Activated naive CD4-positive, alpha-beta T cell treated with anti-CD3 and anti-CD28 coated beads for 36 hours (primary cell): ENCODE measurements around the gene DNAJC4. TPM values are rescaled to one million over a fixed set of nuclear protein-coding genes. Genes with fewer than 3 reads are reported as not detected.

ENCODE experiments used
- CTCF ChIA-PET: fragments of 350-600 bp; sonication (Branson Sonifier 250); formaldehyde crosslinking; loops from one replicate; lab custom pipeline; 2021; ENCODE audit warnings: antibody characterized with exemption; lab: Charles Lee
- DNase-seq: peaks from one replicate; pipeline ENCODE4 v3.0.0-alpha.2; 2020
- H3K27ac Mint-ChIP-seq: one replicate; pipeline ENCODE4 v1.8.0; 2021; ENCODE audit warnings: mild to moderate bottlenecking, mixed read lengths
- H3K27me3 Mint-ChIP-seq: one replicate; pipeline ENCODE4 v1.8.0; 2021; ENCODE audit warnings: low read depth, mixed read lengths
- H3K36me3 Mint-ChIP-seq: one replicate; pipeline ENCODE4 v1.8.0; 2021; ENCODE audit warnings: low read depth, mixed read lengths
- H3K4me1 Mint-ChIP-seq: one replicate; pipeline ENCODE4 v1.8.0; 2021; ENCODE audit warnings: low read depth, mixed read lengths
- H3K4me3 Mint-ChIP-seq: one replicate; pipeline ENCODE4 v1.8.0; 2021; ENCODE audit warnings: mild to moderate bottlenecking, moderate library complexity, mixed read lengths
- H3K9me3 Mint-ChIP-seq: one replicate; pipeline ENCODE4 v1.8.0; 2021; ENCODE audit warnings: mixed read lengths
- intact Hi-C: fragments of 100-400 bp; cut with micrococcal nuclease; formaldehyde crosslinking; loops from one replicate; pipeline ENCODE4 v1.15.1; 2023
- total RNA-seq, 2 experiments: library from RNA; stranded (reverse); gene quantifications; one replicate each; pipeline ENCODE4 v1.2.3, GENCODE V29; 2021

The DNAJC4 gene
- total RNA-seq, 2 experiments from 2014 or later = 16.9 to 19.3 TPM

DNA sequence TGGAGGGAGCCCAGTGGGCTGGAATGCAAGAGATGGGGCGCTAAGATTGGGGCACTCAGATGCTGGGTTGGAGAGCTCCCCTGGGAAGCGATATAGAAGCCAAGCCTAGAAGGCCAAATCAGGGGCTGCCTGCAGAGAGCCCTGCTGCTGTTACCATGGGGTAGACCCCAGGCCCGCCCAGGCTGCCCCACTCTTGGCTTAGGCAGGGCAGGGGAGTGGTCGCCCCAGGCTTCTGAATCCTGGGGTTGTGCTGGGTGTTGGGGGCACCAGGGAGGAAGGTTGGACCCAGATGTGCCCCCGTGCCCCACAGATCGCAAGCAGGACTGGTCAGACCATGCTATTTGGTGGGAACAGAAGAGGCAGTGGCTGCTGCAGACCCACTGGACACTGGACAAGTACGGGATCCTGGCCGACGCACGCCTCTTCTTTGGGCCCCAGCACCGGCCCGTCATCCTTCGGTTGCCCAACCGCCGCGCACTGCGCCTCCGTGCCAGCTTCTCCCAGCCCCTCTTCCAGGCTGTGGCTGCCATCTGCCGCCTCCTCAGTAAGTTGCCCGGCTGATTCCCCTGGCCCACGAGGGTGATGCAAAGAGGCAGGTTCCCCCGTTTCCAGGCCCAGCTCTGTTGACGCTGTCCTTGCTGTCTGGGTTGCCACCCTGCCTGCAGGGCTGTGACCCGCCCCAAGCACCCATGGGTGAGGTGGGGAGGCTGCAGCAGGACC lies 19.9 kb upstream of the DNAJC4 start:
- Mint-ChIP-seq H3K27me3 (no peaks in the 10 kb centered on the region), H3K36me3 (peaks cover 52% of the 10 kb centered on the region), H3K4me3 (no peak overlapping the region), H3K9me3 (no peaks in the 10 kb centered on the region), H3K27ac (peak overlapping the region; percentile 50), H3K4me1 (peaks cover 50% of the 10 kb centered on the region)
- DNase-seq = no peak
- CTCF ChIA-PET = interaction anchor here (7.4 kb wide), 1 partner anchor 92 kb away, joined by 89 read pairs; the partner anchor contains the start of gene CATSPERZ
- intact Hi-C loops = no loop called here

DNA sequence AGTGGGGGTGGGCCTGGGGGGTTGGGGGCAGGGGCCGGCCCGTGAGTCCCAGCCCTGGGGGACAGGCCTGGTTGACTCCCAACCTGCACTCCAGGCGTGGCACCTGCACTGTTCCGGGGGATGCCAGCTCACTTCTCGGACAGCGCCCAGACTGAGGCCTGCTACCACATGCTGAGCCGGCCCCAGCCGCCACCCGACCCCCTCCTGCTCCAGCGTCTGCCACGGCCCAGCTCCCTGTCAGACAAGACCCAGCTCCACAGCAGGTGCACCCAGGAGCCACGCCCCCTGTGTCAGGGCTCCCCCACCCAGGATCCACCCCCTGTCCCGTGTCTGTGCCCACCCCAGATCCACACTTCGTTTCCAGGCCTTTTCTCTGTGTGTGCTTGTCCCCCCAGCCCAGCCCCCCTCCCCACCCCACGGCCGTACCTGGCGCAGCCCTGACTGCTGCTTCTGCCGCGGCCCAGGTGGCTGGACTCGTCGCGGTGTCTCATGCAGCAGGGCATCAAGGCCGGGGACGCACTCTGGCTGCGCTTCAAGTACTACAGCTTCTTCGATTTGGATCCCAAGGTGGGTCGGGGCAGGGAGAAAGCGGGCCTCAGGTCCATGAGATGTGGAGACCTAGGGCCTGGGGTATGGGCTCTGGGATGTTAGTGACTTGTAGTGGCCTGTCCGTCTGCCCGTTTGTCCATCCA lies 19.0 kb upstream of the DNAJC4 start:
- H3K27me3 Mint-ChIP-seq = no peaks in the 10 kb centered on the region
- intact Hi-C loops = no loop called here
- H3K4me1 Mint-ChIP-seq = peaks cover 41% of the 10 kb centered on the region
- CTCF ChIA-PET = interaction anchor here (1.2 kb wide), 1 partner anchor 90 kb away, joined by 5 read pairs; the partner anchor contains the start of gene CATSPERZ
- DNase-seq = no peak
- H3K4me3 Mint-ChIP-seq = no peak overlapping the region
- H3K27ac Mint-ChIP-seq = no peak overlapping the region
- peaks cover 46% of the 10 kb centered on the region for H3K36me3 Mint-ChIP-seq
- H3K9me3 Mint-ChIP-seq = no peaks in the 10 kb centered on the region

DNA sequence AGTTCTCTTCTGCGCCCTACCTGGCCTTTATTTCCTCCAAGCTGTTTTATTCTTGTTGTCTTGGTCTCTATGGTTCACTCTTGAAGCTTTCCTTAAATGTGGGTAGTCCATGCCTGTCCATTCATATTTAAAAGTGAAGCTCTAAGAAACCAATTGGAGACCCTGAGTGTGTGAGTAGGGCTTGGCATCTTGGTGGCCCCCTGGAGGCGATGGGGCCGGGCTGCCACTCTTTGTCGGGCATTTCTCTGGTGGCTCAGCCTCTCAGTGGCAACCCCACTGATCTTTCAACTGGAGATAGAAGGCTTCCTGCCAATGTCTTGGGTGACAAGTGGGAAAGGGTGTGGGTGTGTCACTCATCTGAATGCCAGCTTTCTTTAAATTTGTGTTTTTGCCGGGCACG lies 13.5 kb upstream of the DNAJC4 start:
- Mint-ChIP-seq H3K36me3 (peaks cover 31% of the 10 kb centered on the region), H3K4me3 (no peak overlapping the region), H3K27me3 (no peaks in the 10 kb centered on the region), H3K27ac (no peak overlapping the region), H3K9me3 (no peaks in the 10 kb centered on the region), H3K4me1 (peaks cover 19% of the 10 kb centered on the region)
- CTCF ChIA-PET = interaction anchor here (3.2 kb wide), 1 partner anchor 11 kb away, joined by 20 read pairs; the partner anchor contains the start of gene FERMT3
- intact Hi-C loops = no loop called here
- DNase-seq = no peak

DNA sequence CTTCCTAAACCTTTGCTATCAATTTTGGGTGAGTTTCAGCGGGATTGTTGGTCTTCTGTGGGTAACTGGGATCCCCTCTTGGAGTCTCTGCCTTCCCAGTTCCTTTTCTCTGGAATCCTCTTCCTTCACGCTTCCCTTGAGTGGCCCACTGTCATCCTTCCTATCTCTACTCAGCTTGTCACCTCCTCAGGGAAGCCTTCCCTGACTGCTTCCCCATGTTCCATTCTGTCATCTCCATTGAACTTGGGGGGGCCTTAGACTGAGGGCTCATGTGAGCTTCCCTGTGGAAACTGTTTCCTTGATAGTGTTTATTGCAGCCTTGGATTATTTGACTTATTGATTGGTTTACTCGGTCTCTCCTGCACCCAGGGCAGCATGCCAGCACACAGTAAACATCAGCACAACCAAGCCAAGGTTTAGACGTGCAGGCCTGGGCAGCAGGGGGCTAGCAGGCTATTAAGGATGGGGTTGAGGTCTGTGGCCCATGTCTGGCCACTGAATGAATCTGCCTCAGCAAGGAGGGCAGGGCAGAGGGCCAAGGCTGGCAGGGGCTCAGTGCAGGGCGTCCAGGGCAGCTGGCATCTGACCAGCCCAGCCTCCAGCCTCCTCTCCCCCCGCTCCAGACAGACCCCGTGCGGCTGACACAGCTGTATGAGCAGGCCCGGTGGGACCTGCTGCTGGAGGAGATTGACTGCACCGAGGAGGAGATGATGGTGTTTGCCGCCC lies 11.6 kb upstream of the DNAJC4 start:
- Mint-ChIP-seq H3K36me3 (peaks cover 21% of the 10 kb centered on the region), H3K27me3 (no peaks in the 10 kb centered on the region), H3K27ac (peak overlapping the region; percentile 36), H3K9me3 (no peaks in the 10 kb centered on the region), H3K4me1 (peaks cover 11% of the 10 kb centered on the region), H3K4me3 (no peak overlapping the region)
- intact Hi-C loops = no loop called here
- no peak for DNase-seq
- CTCF ChIA-PET = interaction anchor here (1.3 kb wide), 1 partner anchor 13 kb away, joined by 3 read pairs; no protein-coding TSS in a partner anchor

DNA sequence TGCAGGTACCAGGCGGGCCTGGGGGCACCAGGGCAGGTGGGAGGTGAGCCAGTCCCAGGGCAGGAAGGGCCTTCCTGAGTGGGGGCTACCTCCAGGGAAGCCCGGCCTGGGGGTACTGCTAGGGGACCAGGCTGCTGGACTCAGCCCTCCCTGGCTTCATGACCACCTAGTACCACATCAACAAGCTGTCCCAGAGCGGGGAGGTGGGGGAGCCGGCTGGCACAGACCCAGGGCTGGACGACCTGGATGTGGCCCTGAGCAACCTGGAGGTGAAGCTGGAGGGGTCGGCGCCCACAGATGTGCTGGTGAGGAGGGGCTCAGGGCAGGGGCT lies 11.0 kb upstream of the DNAJC4 start:
- Mint-ChIP-seq H3K4me3 (no peak overlapping the region), H3K27ac (no peak overlapping the region), H3K36me3 (peaks cover 19% of the 10 kb centered on the region), H3K9me3 (no peaks in the 10 kb centered on the region), H3K4me1 (peaks cover 11% of the 10 kb centered on the region), H3K27me3 (no peaks in the 10 kb centered on the region)
- DNase-seq = no peak
- intact Hi-C loops = no loop called here
- CTCF ChIA-PET = no interaction called here

DNA sequence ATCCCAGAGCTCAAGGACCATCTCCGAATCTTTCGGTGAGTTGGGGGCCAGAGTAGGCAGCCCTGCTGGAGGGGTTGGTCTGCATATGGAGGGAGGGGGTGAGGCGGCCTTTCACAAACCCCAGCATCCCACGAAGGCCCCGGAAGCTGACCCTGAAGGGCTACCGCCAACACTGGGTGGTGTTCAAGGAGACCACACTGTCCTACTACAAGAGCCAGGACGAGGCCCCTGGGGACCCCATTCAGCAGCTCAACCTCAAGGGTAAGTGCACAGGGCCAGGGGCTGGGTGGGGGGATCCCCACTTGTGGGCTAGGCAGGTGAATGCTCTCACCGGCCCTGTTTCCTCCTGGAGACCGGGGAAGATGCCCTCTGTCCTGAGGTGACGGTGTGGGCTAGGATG lies 10.6 kb upstream of the DNAJC4 start:
- no peak overlapping the region for H3K4me3 Mint-ChIP-seq
- no peaks in the 10 kb centered on the region for H3K27me3 Mint-ChIP-seq
- H3K4me1 Mint-ChIP-seq = peaks cover 7% of the 10 kb centered on the region
- peaks cover 19% of the 10 kb centered on the region for H3K36me3 Mint-ChIP-seq
- no peak for DNase-seq
- CTCF ChIA-PET = no interaction called here
- no peak overlapping the region for H3K27ac Mint-ChIP-seq
- no peaks in the 10 kb centered on the region for H3K9me3 Mint-ChIP-seq
- intact Hi-C loops = no loop called here

DNA sequence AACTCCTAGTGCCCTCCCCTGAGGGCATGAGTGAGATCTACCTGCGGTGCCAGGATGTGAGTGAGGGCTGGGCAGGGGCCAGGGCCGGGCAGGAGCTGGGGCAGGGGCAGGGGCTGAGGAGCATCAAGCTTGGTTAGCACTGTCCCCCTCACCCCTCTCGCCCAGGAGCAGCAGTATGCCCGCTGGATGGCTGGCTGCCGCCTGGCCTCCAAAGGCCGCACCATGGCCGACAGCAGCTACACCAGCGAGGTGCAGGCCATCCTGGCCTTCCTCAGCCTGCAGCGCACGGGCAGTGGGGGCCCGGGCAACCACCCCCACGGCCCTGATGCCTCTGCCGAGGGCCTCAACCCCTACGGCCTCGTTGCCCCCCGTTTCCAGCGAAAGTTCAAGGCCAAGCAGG lies 10.1 kb upstream of the DNAJC4 start:
- DNase-seq = no peak
- Mint-ChIP-seq H3K9me3 (no peaks in the 10 kb centered on the region), H3K27ac (no peak overlapping the region), H3K36me3 (peaks cover 14% of the 10 kb centered on the region), H3K4me3 (no peak overlapping the region), H3K4me1 (peaks cover 6% of the 10 kb centered on the region), H3K27me3 (no peaks in the 10 kb centered on the region)
- CTCF ChIA-PET = interaction anchor here (1.4 kb wide), 1 partner anchor 84 kb away, joined by 3 read pairs; no protein-coding TSS in a partner anchor
- intact Hi-C loops = no loop called here

DNA sequence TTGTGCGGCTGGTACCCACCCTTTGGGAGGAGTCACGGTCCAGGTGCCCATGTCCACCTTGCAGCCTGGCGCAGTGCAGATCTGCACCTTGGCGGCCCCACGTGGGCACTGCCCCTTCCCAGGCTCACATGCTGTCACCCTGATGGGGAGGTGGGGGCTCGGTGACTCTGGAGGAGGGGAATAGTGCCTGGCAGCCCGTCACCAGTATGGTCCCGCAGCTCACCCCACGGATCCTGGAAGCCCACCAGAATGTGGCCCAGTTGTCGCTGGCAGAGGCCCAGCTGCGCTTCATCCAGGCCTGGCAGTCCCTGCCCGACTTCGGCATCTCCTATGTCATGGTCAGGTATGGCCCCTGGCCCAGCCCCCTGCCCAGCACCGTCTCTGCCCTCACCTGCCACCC lies 9.6 kb upstream of the DNAJC4 start:
- H3K27me3 Mint-ChIP-seq = no peaks in the 10 kb centered on the region
- no peak overlapping the region for H3K27ac Mint-ChIP-seq
- CTCF ChIA-PET = interaction anchor here (1.4 kb wide), 1 partner anchor 83 kb away, joined by 3 read pairs; no protein-coding TSS in a partner anchor

DNA sequence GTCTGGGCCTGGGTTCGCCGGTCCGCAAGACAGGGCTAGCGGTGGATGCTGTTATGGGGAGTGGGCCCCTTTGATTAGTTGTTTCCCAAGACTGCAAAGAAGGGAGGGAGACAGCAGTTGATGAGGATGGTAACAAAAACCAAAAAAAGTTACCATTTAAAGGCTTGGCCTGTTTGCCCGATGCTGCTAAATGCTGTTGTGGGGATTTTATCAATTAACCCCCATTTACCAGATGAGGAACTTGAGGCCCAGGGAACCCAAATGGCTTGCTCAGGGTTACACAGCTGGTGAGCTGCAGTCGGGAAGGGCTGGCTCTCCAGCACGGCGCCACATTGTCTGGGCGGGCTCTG lies 7.7 kb upstream of the DNAJC4 start:
- Mint-ChIP-seq H3K36me3 (peaks cover 12% of the 10 kb centered on the region), H3K27me3 (no peaks in the 10 kb centered on the region), H3K4me3 (no peak overlapping the region), H3K4me1 (peaks cover 16% of the 10 kb centered on the region), H3K27ac (no peak overlapping the region), H3K9me3 (no peaks in the 10 kb centered on the region)
- intact Hi-C loops = no loop called here
- CTCF ChIA-PET = no interaction called here
- DNase-seq = no peak

More for the DNA sequence above, 9.6 kb upstream of the DNAJC4 start:
- intact Hi-C loops = no loop called here
- H3K36me3 Mint-ChIP-seq = peaks cover 14% of the 10 kb centered on the region
- no peak overlapping the region for H3K4me3 Mint-ChIP-seq
- DNase-seq = no peak
- peaks cover 7% of the 10 kb centered on the region for H3K4me1 Mint-ChIP-seq
- no peaks in the 10 kb centered on the region for H3K9me3 Mint-ChIP-seq

DNA sequence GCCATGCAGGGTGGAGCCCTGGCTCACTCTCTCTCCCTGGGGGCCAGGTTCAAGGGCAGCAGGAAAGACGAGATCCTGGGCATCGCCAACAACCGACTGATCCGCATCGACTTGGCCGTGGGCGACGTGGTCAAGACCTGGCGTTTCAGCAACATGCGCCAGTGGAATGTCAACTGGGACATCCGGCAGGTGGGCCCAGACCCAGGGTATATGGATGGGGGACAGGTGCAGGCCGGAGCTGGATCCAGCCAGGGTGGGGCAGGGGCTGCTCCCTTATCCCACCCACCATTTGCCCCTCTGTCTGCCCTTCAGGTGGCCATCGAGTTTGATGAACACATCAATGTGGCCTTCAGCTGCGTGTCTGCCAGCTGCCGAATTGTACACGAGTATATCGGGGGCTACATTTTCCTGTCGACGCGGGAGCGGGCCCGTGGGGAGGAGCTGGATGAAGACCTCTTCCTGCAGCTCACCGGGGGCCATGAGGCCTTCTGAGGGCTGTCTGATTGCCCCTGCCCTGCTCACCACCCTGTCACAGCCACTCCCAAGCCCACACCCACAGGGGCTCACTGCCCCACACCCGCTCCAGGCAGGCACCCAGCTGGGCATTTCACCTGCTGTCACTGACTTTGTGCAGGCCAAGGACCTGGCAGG lies 7.2 kb upstream of the DNAJC4 start:
- Mint-ChIP-seq H3K4me3 (no peak overlapping the region), H3K36me3 (peaks cover 11% of the 10 kb centered on the region), H3K27me3 (no peaks in the 10 kb centered on the region), H3K4me1 (peaks cover 21% of the 10 kb centered on the region), H3K27ac (no peak overlapping the region), H3K9me3 (no peaks in the 10 kb centered on the region)
- intact Hi-C loops = no loop called here
- DNase-seq = no peak
- CTCF ChIA-PET = interaction anchor here (1.1 to 1.4 kb wide), 2 partner anchors 9 to 18 kb away, joined by 3 to 5 read pairs; no protein-coding TSS in a partner anchor

DNA sequence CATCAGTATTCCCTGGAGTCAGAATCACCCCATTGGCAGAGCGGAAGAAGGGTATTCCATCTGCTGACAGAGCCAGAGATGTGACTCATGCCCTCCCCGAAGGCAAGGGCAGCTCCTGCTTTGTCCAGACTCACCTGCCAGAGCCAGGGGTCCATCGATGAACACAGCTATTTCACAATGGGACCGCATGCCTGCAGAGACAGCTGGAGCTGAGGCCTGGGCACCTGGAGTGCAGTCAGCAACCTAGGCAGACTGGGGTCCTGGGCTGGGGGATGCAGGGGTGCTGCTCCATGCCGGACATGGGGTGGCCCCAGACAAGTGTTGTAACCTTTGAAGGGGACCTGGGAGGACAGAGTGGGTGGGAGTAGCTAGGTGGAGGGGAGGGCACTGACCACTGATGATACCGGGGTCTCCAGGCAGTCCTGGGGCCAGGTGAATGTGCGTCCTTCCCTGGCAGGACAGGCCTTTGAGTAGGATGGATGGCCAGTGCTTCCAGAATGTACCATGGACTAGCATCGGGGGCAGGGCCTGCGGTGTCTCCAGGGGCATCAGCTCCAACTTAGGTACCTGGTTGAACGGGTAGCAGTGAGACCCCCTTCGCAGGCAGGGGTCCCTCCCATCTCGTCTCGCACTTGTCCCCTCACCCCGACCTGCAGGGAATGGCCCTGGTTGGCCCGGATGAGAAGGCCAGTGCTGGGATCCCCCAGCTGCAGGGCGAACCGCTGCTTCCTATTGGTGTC lies 6.0 kb upstream of the DNAJC4 start:
- Mint-ChIP-seq H3K36me3 (peaks cover 3% of the 10 kb centered on the region), H3K27ac (no peak overlapping the region), H3K9me3 (no peaks in the 10 kb centered on the region), H3K4me3 (peak overlapping the region; percentile 87), H3K27me3 (no peaks in the 10 kb centered on the region), H3K4me1 (peaks cover 27% of the 10 kb centered on the region)
- intact Hi-C loops = no loop called here
- no peak for DNase-seq
- CTCF ChIA-PET = interaction anchor here (0.6 to 1.4 kb wide), 4 partner anchors 10 to 605 kb away, joined by 3 to 6 read pairs (median 5); partner anchors contain the start of gene FERMT3
